Measurements from ENCODE around the gene DNTT.
A peak's percentile ranks its signal among the peaks of the same experiment; 100 is the strongest.

Gene DNTT

DNA sequence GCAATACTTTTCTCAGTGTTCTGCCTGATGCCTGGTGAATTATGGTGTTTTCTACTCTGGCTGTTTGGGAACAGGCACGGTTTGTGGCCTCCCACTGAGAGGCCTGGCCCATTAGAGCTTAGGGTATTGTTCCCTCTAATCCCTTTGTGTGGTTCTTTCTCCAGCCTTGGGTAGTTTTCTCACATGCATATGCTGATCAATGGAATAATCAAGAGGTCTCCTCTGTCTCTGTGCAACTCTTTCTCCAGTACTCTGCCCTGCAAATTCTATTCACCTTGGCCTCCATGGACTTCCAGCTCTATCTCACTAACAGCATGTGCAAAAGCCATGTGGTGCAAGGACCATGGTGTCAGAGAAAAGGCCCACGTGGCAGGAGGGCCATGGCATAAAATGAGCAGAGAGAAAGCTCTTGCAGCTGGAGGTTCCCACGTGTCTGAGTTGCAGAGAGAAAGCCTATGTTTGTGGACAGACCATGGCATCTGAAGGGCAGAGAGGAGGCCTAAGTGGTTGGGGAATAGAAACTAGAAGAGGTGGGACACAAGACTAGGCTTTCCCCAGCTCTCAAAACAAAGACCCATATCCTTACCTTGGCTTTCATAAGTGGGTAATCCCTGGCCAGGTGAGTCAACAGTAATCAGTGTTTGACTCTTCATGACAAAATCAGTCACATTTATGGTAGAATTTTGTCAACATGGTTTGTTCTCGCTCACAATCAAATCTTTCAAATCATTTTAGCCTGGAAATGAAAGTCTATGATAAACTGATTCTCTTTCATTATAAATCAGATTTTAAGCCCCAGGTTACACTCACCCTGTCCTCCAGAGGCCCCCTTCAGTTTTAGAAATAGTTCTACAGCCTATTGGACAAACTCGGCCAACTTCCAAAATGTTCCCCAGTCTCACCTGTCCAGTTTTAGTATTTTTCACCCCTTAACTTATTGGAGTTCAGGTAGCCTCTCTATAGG, 37.3 kb downstream of the DNTT start:
- DNase-seq (ENCODE audit: low read depth in 2 of 2, low spot score in 1 of 2) = no peak

DNA sequence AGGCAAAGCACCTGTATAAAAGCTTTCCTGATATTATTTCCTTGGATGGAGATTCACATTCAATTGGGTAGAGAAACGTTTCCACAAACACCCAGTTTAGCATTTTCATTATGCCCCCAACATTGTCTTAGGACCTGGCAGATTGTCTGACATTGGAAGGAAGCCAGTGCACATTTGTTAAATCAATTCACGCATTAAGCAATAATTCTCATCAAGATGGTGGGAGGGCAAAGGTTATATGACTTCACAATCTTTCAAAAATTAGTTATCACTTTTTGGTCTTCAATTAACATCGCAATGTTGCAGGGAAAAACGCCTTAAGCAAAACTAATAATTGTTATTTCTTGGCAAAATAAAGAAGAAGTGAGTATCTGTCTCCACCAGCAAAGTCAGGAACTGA, 38.2 kb downstream of the DNTT start:
- DNase-seq (ENCODE audit: low read depth in 2 of 2, low spot score in 1 of 2) = no peak

DNA sequence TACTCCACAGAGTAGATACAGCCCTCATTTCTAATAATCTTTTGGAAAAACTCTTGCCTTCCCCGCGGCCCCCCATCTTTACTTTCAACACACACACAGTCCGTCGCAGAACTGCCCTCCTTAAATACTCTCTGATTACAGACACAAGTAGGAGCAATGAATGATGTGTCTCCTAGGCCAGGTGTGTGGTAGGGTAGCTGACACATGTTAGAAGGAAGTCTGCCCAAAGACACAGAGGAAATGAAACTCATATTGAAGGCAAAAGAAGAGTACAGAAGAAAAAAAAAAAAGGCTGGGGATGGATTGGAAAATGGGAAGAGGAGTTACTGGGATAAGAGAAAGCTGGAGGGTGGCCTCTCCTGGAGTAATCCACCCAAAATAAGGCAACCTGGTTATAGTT, 39.9 kb downstream of the DNTT start:
- no peak for DNase-seq (ENCODE audit: low read depth in 2 of 2, low spot score in 1 of 2)

DNA sequence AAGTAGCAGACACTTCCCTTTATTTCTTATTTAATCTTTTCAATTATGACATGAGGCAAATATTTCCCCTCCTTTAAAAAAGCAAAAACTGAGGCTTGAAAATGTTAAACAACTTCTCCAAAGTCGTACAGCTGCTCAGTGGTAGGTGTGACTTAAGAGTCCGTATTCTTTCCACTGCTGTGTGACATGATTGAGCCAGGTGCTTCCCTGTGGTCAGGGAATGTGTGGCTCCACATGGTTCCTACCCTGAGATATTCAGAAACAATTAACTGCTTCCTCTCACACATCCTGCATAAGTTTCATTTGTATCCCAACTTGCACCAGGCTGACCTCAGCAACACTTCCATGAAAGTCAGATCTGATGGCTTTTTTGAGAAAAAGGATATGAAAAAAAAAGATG, 41.0 kb downstream of the DNTT start:
- DNase-seq (ENCODE audit: low read depth in 2 of 2, low spot score in 1 of 2) = no peak

DNA sequence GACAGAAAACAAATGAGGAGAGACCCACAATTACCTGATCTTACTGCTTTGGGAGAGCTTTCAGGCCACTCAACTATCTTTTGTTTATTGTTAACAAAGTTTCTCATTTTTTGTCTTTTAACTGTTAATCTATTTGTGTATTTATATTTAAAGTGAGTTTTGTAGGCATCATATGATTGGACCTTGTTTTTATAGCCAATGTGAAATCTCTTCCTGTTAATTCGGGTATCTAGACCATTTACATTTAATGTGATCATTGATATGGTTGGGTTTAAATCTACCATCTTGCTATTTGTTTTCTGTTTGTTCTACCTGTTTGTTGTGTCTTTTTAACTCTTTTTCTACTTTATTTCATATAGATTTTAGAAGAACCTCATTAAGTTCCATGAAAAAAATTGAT, 42.1 kb downstream of the DNTT start:
- no peak for DNase-seq (ENCODE audit: low read depth in 2 of 2, low spot score in 1 of 2)

DNA sequence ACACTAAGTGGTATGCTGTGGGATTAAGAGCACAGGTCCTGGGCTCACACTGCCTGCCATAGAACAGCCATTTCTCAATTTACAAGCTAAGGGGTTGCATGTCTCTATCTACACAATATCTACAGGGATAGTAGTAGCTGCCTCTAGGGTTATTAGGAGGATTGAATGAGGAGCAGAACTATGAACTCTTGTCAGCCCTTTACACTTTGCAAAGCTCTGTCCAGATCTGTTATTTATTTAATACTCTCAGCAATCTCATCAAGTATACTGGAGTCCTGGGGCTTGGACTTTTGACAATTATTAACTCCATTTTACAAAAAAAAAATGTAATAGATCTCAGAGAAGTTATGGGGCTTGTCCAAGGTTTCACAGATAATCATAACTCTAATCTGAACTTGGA, 47.8 kb downstream of the DNTT start:
- no peak for DNase-seq (ENCODE audit: low read depth in 2 of 2, low spot score in 1 of 2)

DNA sequence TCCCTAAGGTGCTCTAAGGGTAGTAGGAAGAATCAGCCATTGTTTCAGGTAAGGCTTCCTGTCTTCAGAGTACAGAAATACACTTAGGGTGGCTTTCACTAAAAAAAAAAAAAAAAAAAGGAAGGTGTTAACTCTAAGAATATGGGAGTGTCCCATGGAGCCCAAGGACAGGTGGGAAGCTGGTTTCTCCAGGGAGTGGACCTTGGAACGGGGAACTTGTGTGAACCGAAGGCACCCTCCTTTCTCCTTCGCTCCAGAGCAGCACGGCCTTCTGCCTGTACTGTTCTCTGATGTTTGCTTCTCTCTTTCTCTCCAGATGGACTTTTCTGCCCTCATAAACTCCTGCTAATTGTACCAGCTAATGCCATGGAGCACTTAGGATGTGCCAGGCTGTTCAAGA, 48.3 kb downstream of the DNTT start:
- DNase-seq (ENCODE audit: low read depth in 2 of 2, low spot score in 1 of 2) = no peak

DNA sequence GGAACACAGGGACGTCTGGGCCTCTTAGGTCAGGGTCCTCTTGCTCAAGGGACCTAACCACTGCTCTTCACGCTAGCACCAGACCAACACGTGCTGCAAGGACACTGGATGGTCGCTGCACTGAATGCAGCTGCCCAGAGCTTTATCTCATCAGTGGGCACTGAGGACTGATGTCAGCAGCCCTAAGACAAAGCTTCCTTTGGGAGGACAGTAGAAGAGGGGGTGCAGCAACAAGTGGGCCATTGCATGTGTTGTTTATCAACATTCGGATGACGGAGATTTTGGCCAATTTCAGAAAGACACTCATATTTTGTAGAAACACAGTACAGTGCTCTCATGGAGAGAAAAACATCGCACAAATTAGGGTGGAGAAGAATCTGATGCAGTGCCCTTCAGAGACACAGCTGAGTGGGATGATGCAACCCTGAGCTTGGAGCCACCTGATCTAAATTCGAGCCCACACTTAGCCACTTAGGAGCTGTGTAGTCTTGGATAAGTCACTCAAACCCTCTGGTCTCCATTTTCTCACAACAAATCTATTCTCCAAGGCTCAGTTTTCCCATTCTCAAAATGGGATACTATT, 52.9 kb downstream of the DNTT start:
- no peak for DNase-seq (ENCODE audit: low read depth in 2 of 2, low spot score in 1 of 2)

DNA sequence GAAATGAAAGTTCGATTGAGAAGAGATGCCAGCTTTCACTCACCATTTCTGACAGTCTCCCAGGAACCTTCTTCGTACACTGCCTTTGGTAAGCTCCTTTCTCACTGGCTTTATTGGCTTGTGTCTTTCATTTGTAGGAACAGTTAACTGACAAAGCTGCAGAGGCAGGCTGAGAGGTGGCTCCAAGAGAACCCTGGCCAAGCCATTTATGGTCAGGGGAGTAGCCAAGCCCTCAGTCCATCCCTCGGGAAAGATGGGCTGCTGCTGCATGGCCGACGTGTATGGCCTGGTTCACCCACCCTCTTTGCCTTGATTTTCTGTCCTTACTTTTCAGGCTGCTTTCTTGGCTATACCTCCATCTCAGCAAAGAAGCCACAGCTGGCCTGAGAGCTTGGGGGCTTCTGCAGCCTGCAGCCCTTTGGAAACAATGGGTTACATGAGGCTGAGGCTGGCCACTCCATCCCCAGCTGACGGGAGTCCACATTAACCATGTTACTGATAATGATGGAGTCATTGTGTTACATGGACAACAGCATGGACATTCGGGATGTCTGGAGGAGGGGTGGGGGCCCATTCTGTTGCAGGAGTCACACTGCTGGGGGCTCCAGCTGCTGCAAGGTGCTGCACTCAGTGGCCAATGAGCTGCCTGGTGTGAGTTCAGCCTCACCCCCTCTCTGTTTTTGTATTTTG, 54.8 kb downstream of the DNTT start, which contains the start of gene OPALIN:
Gene OPALIN, minus strand, starts transcription at position 152 of the 690 bp plus-strand sequence. Its CDS starts 106 bp downstream, at position 46.
- DNase-seq (ENCODE audit: low read depth in 2 of 2, low spot score in 1 of 2) = no peak

DNA sequence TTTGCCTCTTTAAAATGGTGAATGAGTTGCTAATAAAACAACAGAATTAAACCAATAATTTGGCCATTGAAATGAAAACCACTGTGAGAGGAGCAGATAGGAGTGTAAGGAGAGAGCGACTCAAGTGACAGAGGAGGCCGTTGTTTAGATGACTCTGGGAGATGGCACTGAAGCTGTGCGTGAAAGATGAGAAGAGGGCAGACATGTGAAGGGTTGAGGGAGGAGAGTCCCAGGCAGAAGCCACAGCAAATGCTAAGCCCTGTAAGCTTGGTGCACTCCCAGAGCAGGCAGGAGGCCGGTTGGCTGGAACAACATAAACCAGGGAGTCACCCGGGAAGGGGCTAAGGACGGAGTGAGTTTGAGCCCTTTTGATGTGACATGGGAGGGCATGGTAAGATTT, 55.4 kb downstream of the DNTT start:
- no peak for DNase-seq (ENCODE audit: low read depth in 2 of 2, low spot score in 1 of 2)

DNA sequence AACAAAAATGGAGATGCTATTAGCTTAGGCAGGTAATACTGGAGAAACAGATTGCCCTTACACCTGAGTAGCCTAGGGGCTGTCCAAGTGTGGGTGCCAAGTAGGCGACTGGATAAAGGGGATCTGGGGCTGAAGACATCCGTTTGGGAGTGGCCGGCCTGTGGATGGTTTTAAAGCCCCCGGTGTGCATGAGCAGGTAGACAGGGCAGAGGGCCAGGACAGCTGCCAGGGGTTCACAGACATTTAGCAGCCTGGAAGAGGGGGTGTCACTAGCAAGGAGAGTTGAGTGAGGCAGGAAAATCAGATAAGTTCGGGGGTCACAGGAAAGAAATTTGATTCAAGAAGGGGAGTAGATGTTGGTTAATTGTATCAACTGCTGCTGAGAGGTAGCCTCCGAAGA, 56.1 kb downstream of the DNTT start:
- no peak for DNase-seq (ENCODE audit: low read depth in 2 of 2, low spot score in 1 of 2)

DNA sequence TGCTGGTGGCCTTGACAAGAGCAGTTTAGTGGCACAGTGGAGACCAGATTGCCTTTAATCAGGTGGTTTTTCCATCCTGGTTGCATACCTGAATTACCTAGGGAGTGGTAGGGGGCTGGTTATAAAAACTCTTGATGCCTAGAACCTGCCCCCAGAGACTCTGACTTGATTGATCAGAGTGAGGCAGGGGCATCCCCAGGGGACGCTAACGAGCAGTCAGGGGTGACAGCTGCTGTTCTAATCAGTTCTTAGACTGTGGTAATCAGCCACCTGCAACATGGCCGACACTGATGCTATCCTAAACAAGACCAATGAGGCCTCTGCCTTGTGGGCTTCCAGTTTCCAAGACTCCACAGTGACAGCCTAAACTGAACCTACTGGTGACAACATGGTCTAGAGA, 56.5 kb downstream of the DNTT start:
- DNase-seq (ENCODE audit: low read depth in 2 of 2, low spot score in 1 of 2) = no peak

DNA sequence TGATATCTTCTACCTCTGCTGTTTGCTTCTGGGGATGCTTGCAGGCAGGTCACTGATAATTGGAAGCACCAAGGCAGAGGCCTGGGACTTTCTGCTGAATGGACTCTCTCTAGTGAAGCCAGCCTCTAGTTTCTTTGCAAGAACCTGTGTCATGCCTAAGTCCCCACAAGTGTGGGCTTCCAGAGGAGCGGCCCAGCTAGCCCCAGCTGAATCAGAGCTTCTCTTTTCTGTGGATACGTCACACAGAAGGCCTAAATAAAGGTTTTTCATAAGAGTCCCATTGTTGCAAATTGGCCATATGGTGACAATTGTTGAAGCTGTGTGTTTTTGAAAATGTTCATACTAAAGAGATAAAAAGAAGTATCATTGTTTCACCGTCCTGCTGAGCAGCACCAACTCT, 61.3 kb downstream of the DNTT start:
- DNase-seq (ENCODE audit: low read depth in 2 of 2, low spot score in 1 of 2) = no peak

DNA sequence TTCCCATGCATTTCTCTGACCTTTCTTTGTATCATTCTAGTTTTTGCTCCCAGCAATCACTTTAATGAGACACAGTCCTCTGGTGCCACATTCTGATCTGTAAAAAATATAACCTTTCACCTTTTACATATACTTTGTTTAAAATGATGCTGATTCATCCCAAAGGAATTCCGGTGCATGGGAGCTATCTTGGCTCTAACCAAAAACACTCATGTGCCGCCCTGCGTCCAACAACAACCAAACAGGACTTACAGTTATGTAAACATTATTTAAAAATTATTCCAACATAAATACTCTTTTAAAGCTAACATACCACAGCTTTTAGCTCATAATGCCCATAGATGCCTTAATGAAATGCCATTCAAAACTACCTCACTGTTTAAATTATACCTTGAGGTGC, 62.3 kb downstream of the DNTT start:
- DNase-seq (ENCODE audit: low read depth in 2 of 2, low spot score in 1 of 2) = no peak

DNA sequence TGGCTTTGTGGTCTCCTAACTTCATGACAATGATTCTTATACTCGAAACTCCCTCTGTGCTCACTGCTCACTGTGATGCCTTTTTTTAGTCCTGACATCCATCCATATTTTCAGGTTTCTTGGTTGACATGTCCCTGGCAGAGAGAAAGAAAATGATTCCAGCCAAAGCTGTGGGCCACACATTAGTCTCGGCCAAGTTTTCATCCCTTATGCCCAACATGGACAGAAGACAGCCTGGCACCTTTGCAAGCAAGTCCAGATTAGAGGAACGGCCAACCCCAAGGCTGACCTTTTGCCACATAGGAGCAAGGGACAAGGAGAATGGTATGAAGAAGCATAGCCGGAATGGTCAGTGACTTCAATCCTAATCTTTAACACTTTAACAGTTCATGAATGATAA, 63.2 kb downstream of the DNTT start:
- DNase-seq (ENCODE audit: low read depth in 2 of 2, low spot score in 1 of 2) = no peak

DNA sequence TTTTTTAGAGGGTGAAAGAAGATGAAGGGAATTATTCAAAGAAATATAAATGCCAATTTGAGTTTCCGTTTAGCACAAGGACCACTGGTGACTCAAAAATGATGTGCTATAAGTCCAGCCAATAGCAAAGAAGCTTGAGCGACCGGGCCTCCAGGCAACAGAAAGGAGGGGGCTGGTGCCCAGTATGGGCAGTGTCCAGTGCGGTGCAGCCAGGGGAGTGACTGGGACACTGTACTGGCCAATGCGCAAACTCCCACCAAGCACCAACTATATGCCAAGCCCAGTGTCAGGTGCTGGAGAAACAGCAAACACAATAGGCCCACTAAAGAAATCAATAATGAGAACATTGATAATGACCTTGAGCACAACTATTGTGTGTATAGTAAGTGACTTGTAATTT, 64.7 kb downstream of the DNTT start:
- no peak for DNase-seq (ENCODE audit: low read depth in 2 of 2, low spot score in 1 of 2)

DNA sequence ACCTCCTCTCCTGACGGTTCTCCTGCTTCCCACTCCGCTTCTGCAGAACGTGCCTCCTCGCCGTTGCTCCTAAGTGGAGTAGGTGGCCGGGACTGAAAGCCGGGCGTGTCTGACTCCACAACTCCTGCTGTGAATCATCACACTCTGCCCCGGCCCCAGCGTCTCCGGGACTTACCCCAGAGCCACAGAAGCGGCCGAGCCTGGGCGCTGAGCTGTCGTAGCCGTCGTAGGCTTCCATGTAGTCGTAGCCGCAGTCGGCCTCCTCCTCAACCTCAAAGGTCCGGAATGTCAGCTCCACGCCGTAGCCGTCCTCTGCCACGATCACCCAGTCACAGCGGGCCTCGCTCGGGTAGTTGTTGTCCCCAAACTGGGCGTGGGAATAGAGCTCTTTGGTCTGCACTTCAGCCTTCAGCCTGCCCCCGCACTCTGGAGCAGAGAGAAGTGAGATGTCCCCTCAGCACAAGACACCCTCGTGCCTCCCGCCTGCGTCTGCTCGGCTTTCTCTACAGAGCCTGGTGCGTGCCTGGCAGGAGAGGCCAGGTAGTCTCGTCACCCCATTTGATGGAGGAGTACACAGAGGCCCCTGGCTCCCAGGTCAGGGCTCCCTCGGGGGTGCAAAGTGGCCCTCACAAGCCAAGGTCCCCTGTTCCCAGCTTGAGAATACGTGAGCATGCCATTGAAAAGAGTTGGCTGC, 65.8 kb downstream of the DNTT start:
- DNase-seq (ENCODE audit: low read depth in 2 of 2, low spot score in 1 of 2) = no peak

DNA sequence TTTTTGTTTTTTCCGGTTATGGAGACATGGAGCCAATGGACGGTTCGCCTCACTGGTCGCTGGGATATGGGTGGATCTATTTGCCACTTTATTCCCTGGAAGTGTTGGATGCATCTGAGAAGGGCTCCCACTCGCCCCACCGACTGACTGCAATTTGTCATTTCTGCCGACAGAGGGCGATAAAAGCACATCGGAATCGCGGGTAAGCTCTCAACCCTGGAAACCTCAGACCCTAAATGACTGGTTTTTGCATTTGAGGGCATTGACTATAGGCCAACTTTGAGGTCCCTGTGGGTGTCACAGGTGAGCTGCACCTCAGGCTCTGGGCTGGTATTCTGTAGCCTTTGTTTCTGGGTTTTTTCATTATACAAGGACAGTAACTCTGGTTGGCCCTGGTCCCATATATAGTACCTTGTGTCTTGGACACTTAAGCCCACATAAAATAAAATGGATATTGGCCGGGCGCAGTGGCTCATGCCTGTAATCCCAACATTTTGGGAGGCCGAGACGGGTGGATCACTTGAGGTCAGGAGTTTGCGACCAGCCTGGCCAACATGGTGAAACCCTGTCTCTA, 66.4 kb downstream of the DNTT start:
- DNase-seq (ENCODE audit: low read depth in 2 of 2, low spot score in 1 of 2) = peak in 1 of 2 donors; percentile 23

DNA sequence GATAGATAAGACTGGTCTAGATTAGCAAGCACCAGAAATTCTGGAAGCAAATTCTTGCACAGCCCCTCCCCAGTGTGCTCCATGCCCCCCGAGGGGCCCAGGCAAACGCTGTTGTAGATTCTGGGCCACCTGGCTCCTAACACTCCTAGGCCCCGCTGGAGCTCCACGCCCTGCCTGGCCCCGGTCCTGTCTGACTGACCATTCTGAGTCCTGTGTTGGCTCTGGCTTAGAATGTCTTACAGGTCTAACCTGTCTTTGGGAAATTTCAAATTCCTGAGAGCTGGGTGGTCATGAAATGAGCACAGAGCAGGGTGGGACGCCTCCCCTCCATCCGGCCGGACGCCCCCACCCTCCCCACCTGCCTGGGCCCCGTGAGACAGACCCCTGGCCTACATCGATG, 67.1 kb downstream of the DNTT start:
- no peak for DNase-seq (ENCODE audit: low read depth in 2 of 2, low spot score in 1 of 2)

DNA sequence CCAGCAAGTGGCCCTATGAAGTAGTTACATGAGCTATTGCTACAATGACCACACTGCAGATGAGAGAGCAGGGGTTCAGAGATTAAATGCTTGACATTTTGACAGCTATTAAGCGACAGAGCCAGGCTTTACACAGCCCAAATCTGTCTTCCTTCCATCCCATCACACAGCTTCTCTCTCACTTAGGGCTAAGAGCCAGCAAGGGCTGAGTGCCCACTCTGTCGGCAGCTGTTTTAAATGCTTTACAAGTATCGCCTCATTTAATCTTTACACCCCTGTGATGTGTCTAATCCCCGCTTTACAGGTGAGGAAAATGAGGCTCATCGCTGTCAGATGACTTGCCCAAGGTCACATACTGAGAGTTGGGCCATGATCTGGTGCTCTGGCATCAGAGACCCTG, 69.8 kb downstream of the DNTT start:
- DNase-seq (ENCODE audit: low read depth in 2 of 2, low spot score in 1 of 2) = no peak

DNA sequence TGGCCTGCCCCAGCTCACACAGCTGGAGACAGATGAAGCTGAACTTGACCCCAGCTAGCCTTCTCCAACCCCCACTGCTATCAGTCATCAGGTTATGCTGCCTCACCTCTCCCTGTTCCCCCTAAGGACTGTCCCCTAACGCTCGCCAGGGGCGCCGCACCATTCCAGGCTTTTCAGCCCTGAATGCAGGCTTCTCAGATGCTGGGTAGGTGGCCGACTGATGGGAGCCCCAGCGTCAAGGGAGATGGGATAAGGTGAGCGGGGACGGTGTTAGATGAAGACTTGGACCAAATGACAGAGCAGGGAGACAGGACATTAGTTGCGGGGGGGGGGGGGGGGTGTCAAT, 70.4 kb downstream of the DNTT start:
- no peak for DNase-seq (ENCODE audit: low read depth in 2 of 2, low spot score in 1 of 2)

Data from stimulated activated CD8-positive, alpha-beta memory T cell treated with anti-CD3 and anti-CD28 coated beads, Interleukin-4, amount 100 ng/mL, for 1 hour (primary cell).